Measurements from ENCODE around the gene HDLBP.
"Not testable (repeated sequence)": the region's sequence is repeated elsewhere in the genome, so short reads cannot be mapped to it uniquely, and the experiment has no call there.

Gene HDLBP

DNA sequence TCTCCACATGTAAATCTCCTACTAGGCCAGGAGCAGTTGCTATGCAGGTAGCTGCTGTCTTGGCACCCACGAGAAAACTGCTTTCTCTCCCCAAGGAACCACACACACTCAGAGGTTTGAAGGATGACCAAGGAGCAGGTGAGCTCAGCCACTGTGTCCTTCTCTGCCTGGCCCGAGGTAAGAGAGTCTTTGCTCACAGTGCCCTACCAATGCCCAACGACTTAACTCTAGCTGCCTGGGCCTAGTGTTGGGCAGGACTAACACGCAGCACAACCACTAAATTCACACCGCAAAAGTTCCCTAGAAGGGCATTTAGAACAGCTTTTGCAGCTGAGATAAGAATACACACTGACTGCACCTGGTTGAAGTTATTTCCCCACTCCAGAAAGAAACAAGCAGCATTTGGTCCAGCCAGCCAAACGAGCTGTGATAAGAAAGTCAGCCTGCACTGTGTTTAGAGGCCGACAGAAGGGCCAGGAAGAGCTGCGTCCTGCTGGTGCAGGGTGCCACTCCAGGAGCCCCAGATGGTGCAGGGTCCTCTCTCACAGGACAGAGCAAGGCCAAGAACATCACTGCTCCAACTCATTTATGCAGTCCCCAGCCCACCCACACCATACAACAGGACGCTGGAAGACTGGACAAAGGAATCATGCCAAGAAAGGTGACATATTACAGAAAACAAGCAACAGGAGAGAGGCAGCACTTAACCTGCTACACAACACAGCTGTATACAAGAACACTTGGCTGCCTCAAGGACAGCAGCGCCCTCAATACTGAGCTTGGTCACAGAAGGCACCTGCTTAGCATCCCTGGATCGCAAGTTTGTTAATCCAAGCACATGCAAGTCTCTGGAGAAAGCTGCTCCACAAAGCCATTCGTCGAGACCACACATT is 12.5 kb downstream of the HDLBP start:
- DNase-seq: no peak

DNA sequence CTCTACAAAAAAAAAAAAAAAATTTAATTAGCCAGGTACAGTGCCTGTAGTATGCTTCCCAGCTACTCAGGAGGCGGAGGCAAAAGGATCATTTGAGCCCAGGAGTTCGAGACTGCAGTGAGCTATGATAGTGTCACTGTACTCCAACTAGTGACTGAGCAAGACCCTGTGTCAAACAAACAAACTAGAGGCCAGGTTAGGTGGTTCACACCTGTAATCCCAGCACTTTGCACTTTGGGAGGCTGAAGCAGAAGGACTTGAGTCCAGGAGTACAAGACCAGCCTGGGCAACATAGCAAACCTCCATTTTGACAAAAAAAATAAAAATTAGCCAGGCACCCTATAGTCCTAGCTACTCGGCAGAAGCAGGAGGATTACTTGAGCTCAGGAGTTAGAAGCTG is 13.4 kb downstream of the HDLBP start:
- DNase-seq: no peak

DNA sequence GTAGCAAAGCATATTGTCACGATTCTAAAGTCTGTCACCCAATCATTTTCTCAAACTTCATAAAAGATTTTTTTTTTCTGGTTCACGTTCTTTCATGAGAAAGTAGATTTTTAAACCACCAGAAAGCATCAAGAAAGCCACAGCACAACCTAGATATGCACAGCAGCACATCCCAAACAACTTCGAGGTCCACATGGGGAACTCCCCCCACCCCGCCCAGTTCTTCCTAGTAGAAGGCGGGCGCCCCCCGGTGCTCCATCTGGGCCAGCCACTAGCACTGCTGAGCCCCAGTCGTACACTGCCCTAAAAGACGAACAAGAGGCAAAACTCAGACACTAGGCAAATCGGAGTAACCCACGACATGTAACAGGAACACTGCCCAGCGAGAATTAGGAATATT is 15.5 kb downstream of the HDLBP start:
- no peak for DNase-seq

DNA sequence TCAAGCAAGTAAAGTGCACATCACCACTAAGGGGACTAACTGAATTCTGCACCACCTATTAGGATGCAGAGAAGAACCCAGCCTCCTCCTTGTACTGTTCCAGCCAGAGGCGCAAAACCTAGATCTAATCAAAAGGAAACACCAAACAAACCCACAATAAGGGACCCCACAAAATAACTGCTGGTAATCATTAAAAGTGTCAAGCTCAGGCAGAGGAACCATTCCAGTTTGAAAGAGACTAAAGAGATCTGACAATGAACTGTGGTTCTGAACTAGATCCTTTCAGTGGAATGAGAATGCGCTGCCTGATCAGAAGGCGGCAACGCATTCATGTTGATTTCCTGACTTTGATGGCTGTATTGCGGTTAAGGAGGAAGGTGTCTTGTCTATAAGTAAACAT is 16.8 kb downstream of the HDLBP start:
- no peak for DNase-seq

DNA sequence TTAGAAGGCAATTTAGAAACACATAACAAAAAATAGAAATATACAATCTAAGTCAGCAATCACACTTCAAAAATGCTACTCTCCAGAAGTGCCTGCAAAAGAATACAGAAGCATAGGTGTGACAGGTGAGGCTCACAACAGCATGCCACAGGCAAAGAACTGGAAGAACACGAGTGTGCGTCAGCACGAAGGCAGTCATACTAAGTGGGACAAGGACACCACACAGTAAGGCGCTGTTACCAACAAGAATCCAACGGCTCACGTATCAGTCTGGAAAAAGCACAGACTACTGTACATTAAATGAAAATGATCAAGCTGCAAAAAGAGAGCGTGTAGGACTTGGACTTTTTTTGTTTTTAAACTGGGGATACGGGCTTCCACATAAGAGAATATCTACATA is 18.7 kb downstream of the HDLBP start:
- DNase-seq: no peak

DNA sequence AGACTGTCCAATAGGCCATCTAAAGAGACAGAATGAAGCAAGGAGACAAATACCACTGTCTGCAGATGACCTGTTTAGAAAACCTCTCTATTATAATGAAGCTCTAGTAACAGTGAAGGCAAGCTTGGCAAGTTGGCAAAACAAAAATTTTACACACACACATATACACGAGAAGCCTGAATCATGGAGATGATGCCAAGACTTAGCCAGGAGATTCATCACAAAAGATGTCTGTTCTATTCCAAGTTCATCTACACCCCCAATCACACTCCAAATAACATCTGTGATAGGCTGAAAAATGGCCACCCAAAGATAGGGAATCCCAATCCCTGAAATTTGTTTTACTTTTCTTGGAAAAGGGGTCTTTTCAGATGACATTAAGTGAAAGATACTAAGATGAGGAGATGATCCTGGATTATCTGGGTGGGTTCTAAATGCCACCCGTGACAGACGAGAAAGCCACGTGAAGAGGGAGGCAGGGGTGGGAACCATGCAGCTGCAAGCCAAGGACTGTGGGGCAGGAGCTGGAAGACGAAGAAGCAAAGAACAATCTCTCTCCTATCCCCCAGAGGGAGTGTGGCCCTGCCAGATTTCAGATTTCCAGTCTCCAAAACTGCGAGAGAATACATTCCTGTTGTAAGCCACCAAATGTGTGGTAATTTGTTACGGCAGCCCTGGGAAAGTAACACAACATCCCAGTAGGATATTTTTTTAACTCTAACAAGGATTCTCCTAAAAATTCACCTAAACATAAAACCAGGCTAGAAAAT is 20.0 kb downstream of the HDLBP start:
- DNase-seq: no peak

DNA sequence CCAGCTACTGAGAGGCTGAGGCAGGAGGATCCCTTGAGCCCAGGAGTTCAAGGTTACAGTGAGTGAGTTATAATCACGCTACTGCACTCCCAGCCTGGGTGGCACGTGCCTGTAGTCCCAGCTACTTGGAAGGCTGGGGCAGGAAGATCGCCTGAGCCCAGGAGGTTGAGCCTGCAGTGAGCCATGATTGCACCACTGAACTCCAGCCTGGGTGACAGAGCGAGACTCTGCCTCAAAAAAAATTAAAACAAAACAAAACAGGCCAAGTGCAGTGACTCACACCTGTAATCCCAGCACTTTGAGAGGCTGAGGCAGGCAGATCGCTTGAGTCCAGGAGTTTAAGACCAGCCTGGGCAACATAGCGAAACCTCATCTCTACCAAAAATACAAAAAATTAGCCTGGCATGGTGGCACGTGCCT is 22.1 kb downstream of the HDLBP start:
- not testable (repeated sequence) for DNase-seq

DNA sequence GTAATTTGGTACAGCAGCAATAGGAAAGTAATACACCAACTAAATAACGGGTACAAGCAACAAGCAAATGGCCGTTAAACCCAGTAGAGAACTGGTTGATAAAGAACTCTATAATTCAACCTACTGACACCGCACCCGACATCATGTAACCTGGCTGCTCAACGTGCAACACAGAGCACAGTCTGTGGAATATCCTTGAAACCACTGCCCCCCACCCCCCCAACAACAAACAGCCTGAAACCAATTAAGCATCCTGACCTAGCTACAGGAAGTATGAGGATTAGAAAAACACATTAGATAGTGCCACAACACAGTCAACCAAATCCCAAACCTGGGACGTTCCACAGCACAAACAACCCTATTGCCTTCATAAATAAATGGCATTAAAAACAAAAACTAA is 23.5 kb downstream of the HDLBP start:
- DNase-seq: no peak

DNA sequence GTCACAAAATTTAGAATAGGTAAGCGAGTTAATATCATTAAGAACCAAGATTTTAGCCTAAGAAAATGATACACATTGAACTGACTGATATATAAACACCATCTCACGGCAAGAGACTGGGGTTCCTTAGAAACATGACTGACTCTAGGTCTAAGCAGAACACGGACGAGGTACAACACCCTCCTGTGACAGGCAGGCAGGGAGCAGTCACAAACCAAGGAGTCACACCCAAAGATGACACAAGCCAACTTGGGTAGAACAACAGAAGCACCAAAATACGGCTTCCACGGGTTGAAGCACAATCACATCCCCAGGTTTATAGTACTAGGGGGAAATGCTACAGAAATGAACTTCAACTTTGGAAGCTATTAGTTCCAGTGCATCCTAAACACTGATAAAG is 24.3 kb downstream of the HDLBP start:
- DNase-seq: no peak

DNA sequence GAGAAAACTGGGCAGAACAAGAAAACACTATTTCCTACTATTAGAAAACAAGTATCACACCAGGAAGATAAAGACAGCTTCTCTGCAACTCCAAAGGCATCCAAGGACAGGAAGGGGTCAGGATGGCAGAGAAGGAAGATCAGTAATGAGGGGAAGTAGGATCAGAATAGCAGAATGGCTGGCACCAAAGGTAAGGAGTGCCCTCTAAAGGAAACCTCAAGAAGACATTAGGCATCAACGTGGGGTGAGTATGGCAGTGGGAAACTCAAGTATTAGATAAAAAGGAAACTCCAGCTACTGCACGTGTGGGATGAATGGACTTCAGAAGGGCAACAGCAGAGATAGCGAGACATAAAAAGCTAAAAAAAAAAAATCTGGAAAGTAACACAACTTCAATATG is 25.9 kb downstream of the HDLBP start:
- DNase-seq: no peak

DNA sequence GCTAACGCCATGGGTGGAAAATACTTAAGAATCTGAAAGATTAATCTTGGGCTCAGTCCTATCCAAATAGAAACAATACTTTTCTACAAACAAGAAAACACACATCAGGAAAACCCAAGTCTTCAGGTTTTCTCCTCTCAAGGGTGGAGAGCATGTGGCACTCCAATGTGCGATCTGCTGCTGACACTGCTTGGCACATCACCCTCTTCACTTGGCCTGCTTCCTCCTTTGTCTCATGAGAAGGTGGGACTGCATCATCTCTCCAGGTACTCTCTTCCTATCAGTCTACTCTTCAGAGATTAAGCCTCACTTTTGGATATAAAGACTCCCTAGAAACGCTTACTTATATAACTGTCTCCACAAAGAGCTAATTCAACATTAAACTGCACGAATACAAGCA is 26.4 kb downstream of the HDLBP start:
- no peak for DNase-seq

DNA sequence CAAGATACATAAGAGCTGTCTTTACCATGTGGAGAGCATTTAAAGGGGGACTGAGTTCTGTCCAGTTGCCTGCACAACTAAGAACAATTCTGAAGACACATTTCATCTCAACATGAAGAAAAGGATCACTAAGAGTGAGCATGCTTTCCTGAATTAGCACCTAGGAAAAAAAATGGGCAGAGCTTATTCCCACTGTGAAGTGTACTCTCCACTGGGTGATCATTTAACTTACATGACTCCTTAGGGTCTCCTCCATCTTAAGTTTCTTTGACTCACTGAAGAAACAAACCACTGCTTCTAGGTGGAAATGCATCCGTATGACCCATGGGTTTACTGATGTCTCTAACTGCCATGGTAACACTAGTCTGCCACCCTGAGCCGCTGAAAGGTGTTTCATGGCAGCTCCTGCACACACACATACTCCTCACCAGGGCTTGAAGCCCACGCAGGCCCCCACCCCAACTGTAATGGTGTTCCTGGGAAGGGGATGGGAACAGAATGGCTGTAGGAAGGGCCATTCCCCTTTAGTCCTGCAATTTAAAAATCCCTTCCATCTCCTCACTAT is 27.1 kb downstream of the HDLBP start:
- DNase-seq: no peak

DNA sequence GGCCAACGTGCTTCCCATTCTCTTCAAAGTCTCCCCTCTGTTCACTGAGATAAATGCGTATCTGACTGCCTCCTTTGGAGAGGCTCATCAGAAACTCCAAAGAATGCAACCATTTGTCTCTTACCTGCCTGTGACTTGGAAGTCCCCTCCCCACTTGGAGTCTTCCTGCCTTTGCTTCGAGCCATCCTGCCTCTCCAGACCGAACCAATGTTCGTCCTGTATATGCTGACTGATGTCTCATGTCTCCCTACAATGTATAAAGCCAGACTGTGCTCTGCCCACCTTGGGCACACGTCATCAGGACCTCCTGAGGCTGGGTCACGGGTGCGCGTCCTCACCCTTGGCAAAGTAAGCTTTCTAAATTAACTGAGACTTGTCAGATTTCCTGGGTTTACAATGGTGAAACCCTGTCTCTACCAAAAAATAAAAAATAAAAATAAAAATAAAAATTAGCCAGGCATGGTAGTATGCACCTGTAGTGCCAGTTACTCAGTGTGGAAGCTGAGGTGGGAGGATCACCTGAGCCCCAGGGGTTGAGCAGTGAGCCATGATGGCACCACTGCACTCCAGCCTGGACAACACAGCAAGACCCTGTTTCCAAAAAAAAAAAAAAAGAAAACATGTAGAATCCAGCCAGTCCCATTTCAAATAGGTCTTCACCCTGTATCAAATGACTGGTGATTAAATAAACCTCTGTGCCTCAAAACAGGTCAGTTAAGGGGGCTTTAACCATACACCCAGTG is 29.0 kb downstream of the HDLBP start:
- DNase-seq: no peak

DNA sequence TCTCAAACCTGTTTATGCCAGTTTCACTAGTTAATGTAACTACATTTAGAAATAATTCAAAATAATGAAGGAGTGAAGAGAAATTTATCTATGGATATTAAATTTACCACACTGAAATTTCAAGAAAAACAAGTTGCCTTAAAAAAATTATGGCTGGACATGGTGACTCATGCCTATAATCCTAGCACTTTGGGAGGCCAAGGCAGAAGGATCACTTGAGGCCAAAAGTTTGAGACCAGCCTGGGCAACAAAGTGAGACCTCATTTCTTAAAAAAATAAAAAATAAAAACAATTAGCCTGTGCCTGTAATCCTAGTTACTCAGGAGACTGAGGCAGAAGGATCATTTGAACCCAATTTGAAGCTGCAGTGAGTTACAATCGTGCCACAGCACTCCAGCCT is 29.9 kb downstream of the HDLBP start:
- DNase-seq: no peak

DNA sequence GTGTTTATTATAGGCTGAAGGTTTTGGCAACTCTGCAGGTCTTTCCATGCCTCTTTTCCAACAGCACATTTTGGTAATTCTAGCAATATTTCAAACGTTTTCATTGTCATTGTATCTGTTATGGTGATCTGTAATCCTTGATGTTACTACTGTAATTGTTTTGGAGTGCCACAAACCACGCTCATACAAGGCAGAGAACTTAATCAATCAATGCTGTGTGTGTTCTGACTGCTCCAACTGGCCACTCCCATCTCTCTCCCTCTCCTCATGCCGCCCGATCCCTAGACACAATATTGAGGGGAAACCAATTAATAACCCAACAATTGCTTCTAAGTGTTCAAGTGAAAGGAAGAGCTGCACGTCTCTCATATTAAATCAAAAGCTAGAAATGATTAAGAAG is 32.9 kb downstream of the HDLBP start:
- DNase-seq: no peak

DNA sequence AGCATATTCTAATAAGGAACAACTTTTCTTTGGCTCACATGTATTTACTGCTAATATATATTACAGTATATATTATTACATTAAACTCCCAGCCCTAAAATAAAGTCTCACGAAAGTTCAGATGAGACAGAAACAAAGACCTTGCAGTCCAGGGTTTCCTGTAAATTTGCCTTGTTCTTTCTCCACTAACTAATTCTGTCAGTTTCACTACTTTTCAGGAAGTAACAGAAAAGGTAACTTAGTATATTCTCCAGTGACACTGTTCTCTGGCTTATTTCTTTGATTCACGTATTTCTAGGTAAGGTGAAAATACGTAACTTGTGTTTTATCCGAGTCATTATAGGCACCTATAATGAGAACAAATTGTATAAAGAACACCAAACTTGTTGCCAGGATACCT is 35.2 kb downstream of the HDLBP start:
- no peak for DNase-seq

DNA sequence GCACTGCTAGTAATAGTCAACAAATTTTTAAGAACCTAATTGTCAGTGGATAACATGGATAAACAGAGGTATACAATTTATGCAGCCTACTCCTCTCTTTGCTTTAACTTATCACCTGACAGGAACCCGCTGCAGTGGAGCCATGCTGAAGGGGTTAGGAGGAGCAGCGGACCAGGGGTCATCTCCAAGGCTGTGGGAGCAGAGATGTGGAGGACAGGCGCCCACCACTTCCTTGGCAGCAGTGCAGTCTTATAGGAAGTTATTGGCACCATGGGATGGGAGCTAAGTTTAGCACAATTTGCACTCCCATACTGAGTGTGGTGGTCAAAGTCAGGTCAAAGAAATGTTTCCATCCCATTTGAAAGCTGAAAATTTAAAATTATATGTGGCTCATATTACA is 35.6 kb downstream of the HDLBP start:
- no peak for DNase-seq

DNA sequence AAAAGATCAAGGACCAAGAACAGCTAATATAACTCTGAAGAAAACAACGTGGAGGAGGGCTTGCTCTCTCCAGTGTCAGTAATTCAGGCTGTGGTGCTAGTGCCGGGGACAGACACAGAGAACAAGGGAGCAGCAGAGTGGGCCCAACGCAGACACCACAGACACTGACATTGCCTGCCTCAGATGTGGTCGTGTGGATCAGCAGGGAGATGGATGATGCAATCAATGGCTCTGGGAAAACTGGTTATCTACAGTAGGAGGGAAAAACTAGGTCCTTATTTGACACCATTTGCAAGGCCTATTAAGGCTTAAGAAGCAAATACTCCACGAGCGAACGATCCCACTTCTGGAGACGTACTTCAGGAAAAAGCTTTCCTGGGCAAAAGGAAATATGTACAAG is 36.1 kb downstream of the HDLBP start:
- DNase-seq: no peak

DNA sequence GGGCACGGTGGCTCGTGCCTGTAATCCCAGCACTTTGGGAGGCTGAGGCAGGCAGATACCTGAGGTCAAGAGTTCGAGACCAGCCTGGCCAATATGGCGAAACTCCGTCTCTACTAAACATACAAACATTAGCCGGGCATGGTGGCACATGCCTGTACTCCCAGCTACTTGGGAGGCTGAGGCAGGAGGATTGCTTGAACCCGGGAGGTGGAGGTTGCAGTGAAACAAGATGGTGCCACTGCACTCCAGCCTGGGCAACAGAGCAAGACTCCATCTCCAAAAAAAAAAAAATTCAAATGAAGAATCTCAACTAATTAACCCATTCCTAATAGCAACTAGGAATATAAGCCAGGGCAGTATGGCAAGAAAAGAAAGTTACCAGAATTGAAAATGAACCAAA is 37.2 kb downstream of the HDLBP start:
- DNase-seq: not testable (repeated sequence)

DNA sequence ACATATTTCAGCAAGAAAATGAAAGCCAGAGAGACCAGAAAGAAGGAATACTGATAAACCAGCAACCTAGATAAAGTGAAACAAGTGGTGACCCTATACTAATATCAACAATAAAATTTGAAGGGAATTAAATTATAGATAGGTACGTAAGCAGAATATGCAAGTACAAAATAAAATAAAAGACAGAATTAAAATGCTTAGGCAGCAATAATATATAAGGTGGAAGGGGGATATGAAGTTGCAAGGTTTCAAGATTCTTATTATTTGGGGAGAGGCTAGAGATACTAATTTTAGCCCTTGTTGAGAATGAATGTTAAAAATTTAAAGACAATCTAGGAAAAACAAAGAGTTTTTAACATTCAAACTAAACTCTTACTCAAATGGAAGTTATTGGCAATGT is 39.6 kb downstream of the HDLBP start:
- DNase-seq: no peak

DNA sequence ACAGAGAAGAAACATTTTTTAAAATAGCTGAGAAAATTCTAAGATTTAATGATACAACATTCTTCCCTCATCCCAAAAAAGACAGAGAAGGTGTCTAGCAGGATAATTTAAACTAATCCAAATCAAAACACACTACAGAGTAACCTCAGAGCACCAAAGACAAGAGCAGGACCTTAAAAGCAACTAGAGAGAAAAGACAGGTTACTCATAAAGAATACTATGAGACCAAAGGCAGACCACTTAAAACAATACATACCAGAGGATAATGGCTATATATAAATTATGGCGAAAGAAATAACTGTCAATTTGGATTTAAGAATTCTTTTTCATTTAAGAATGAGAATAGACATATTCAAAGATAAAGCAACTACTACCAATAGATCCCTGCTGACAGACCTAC is 40.0 kb downstream of the HDLBP start:
- no peak for DNase-seq

DNA sequence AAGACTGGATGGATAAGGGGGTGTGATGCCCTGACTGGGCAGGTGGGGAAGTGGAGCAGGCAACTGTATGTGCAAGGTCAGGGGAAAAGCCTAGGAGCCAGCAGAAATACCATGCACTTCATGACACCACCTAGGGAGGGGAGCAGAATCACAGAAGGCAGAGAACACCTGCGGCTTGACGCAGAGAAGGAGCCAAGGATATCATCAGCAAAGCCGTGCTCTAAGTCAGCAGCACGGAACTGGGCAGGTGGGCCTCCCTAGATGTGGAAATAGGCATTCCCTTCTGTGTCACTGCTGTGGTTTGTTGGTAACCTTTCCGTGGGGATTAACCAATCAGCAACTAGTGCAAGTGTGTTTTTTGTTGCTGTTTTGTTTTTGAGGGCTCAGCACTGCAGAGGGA is 41.3 kb downstream of the HDLBP start:
- DNase-seq: no peak
